Gastrocnemius medialis (tissue), 4 donors: Measurements from ENCODE around the gene SKA2. TPM values are rescaled to one million over a fixed set of nuclear protein-coding genes. Genes with fewer than 3 reads are reported as not detected.
"Not testable (repeated sequence)": the region's sequence is repeated elsewhere in the genome, so short reads cannot be mapped to it uniquely, and the experiment has no call there.

Experiments used
- ATAC-seq, 2 donors: fragments of 150-250 bp; one replicate each; pipeline ENCODE4 v1.9.1; 2016
- DNase-seq, 2 donors: peaks; one replicate each; pipeline ENCODE4 v3.0.0-alpha.2; 2019
- H3K27ac ChIP-seq, 4 donors: fragments of 200-600 bp; sonication (generic); 1 replicate in 1 of 4; 2 replicates in 3 of 4; pipeline ENCODE4 v1.5.1; 2016 to 2018; ENCODE audit warnings: mild to moderate bottlenecking in 2 of 4, moderate library complexity in 1 of 4
- H3K27me3 ChIP-seq, 3 donors: fragments of 200-600 bp; sonication (generic) in 2 of 3; 1 replicate in 1 of 3; 2 replicates in 2 of 3; pipeline versions ENCODE4 v1.5.1 to v1.6.0; 2016 to 2019; ENCODE audit warnings: mild to moderate bottlenecking in 1 of 3, moderate library complexity in 1 of 3
- H3K36me3 ChIP-seq, 2 donors: fragments of 200-600 bp; sonication (generic) in 1 of 2; one replicate each; pipeline ENCODE4 v1.5.1; 2017 to 2018
- H3K4me1 ChIP-seq, 2 donors: fragments of 200-600 bp; sonication (generic) in 1 of 2; one replicate each; pipeline ENCODE4 v1.5.1; 2016 to 2017; ENCODE audit warnings: mild to moderate bottlenecking in 2 of 2
- H3K4me3 ChIP-seq, 4 donors: fragments of 200-600 bp; sonication (generic) in 3 of 4; 1 replicate in 1 of 4; 2 replicates in 3 of 4; pipeline ENCODE4 v1.5.1; 2016 to 2019; ENCODE audit warnings: mild to moderate bottlenecking in 2 of 4
- H3K9me3 ChIP-seq, 3 donors: fragments of 200-600 bp; sonication (generic) in 2 of 3; 1 replicate in 1 of 3; 2 replicates in 2 of 3; pipeline ENCODE4 v1.5.1; 2016 to 2019
- CTCF ChIP-seq, 5 experiments: fragments of 450-650 bp in 3 of 5; fragments of 200-600 bp in 2 of 5; sonication (generic) in 2 of 5; IDR thresholded peaks in 4 of 5; conservative IDR thresholded peaks in 1 of 5; 1 replicate in 4 of 5; 2 replicates in 1 of 5; pipeline ENCODE4 v1.5.1; 2016 to 2019; ENCODE audit warnings: antibody characterized with exemption in 5 of 5, mild to moderate bottlenecking in 3 of 5, moderate library complexity in 3 of 5
- POLR2A ChIP-seq, 2 donors: fragments of 450-650 bp; IDR thresholded peaks; one replicate each; pipeline ENCODE4 v1.6.1; 2017; ENCODE audit warnings: antibody characterized with exemption in 2 of 2, mild to moderate bottlenecking in 2 of 2, moderate library complexity in 2 of 2
- in situ Hi-C, 4 donors: fragments of 200-750 bp; cut with MboI; loops; one replicate each; pipeline versions ENCODE4 v1.15.0 to v1.8.0; 2017; ENCODE audit warnings: low sequenced_read_pairs in 4 of 4
- intact Hi-C: fragments of 100-400 bp; cut with DNase I; formaldehyde crosslinking; loops from one replicate; pipeline ENCODE4 v1.15.1; 2023; ENCODE audit warnings: low total_unique reads
- total RNA-seq, 4 donors: library from RNA; depleted of rRNA; stranded (reverse); fragments of >200 nt; gene quantifications; one replicate each; pipeline versions ENCODE4 v1.1.0 to v1.2.3, GENCODE V29; 2016

SKA2 gene
- total RNA-seq, 4 donors from 2014 or later = 4.1 to 17.8 (median 8.7) TPM

GRCh38 chr17:59093702-59094231 lies 61.2 kb downstream of the SKA2 start:
- no peaks in the 10 kb centered on the region for H3K9me3 ChIP-seq
- intact Hi-C loops = no loop called here
- TF ChIP-seq POLR2A (IDR thresholded peaks at IDR 0.05) (no peak), CTCF (IDR thresholded peaks at IDR 0.05 in 4 of 5, conservative IDR thresholded peaks at IDR 0.05 in 1 of 5) (no peak)
- ATAC-seq = no peak
- peak in 1 of 2 donors; percentile 20 for DNase-seq
- no peaks in the 10 kb centered on the region for H3K27me3 ChIP-seq
- H3K27ac ChIP-seq = peak overlapping the region in 1 of 4 donors; percentile 19
- peaks cover 0 to 11% of the 10 kb centered on the region in 2 donors for H3K36me3 ChIP-seq
- H3K4me3 ChIP-seq = no peak overlapping the region
- H3K4me1 ChIP-seq = peaks cover 0 to 12% of the 10 kb centered on the region in 2 donors
- in situ Hi-C loops = no loop called here

DNA sequence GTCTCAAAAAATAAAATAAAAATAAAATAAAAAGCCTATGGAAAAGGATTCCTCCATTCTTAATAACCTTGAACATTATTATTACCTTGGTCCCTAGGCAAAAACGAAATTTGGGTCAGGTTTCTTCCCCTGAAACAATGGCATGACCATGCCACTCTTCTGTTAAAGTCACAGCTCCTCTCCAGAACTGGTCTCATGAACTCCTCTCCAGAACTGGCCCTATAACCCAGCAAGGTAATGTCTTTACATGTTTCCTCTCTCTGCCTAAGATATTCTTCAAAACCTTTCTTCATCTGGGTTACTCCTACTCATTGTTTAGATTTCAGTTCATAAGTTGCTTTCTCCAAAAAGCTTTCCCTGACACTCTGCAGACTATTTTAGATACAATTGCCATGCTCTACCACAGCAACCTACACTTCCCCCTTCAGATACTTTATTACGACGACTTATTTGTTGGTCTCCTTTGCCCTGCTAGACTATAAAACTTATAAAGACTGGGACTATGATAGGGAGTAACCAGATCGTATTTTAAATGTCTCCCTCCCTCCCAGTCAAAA lies 61.8 kb downstream of the SKA2 start:
- no peaks in the 10 kb centered on the region for H3K27me3 ChIP-seq
- H3K4me3 ChIP-seq = no peak overlapping the region
- in situ Hi-C loops (no loop called here), intact Hi-C loops (no loop called here)
- DNase-seq (no peak), ATAC-seq (no peak)
- TF ChIP-seq POLR2A (IDR thresholded peaks at IDR 0.05) = no peak
- no peak for TF ChIP-seq CTCF (IDR thresholded peaks at IDR 0.05 in 4 of 5, conservative IDR thresholded peaks at IDR 0.05 in 1 of 5)
- no peaks in the 10 kb centered on the region for H3K9me3 ChIP-seq
- peaks cover 0 to 12% of the 10 kb centered on the region in 2 donors for H3K4me1 ChIP-seq
- peaks cover 0 to 13% of the 10 kb centered on the region in 2 donors for H3K36me3 ChIP-seq
- peak overlapping the region in 1 of 4 donors; percentile 19 for H3K27ac ChIP-seq

GRCh38 chr17:59090593-59090992 lies 64.4 kb downstream of the SKA2 start:
- peaks cover 0 to 18% of the 10 kb centered on the region in 2 donors for H3K36me3 ChIP-seq
- ATAC-seq = not testable (repeated sequence)

DNA sequence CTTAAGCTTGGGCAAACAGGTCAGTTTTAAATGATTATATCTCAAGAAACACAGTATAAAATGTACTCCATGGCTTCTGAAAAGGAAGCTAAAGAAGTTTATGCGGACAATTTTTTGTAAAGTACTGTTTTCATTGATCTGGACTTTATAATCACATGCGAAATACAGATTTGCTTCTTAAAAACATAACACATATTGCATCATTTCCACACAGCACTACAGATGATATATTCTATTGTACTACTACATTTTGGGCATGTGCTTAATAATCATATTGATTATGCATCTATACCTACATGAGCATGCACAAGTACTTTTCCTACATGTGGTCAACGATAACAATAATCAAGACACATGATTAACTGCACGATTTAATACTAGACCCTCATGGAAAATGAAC lies 70.8 kb downstream of the SKA2 start:
- in situ Hi-C loops (no loop called here), intact Hi-C loops (no loop called here)
- TF ChIP-seq POLR2A (IDR thresholded peaks at IDR 0.05) (no peak), CTCF (IDR thresholded peaks at IDR 0.05 in 4 of 5, conservative IDR thresholded peaks at IDR 0.05 in 1 of 5) (no peak)
- H3K9me3 ChIP-seq = no peaks in the 10 kb centered on the region
- DNase-seq (no peak), ATAC-seq (no peak)
- peaks cover 0 to 19% of the 10 kb centered on the region in 2 donors for H3K36me3 ChIP-seq
- no peak overlapping the region for H3K4me3 ChIP-seq
- no peaks in the 10 kb centered on the region for H3K27me3 ChIP-seq
- peaks cover 0 to 4% of the 10 kb centered on the region in 2 donors for H3K4me1 ChIP-seq
- no peak overlapping the region for H3K27ac ChIP-seq

More at GRCh38 chr17:59090593-59090992, 64.4 kb downstream of the SKA2 start:
- H3K27ac ChIP-seq, in situ Hi-C loops, H3K4me3 ChIP-seq, intact Hi-C loops, H3K27me3 ChIP-seq, H3K9me3 ChIP-seq, DNase-seq: not testable (repeated sequence)
- peaks cover 0 to 12% of the 10 kb centered on the region in 2 donors for H3K4me1 ChIP-seq

- peaks cover 0 to 51% of the 10 kb centered on the region in 2 donors for H3K36me3 ChIP-seq
- no peak for TF ChIP-seq CTCF (IDR thresholded peaks at IDR 0.05 in 4 of 5, conservative IDR thresholded peaks at IDR 0.05 in 1 of 5)
- no peak for TF ChIP-seq POLR2A (IDR thresholded peaks at IDR 0.05)
- intact Hi-C loops (no loop called here), in situ Hi-C loops (no loop called here)
- no peaks in the 10 kb centered on the region for H3K27me3 ChIP-seq
- H3K9me3 ChIP-seq = no peaks in the 10 kb centered on the region
- no peaks in the 10 kb centered on the region for H3K4me1 ChIP-seq
- ATAC-seq = no peak
- no peak for DNase-seq
- H3K4me3 ChIP-seq = no peak overlapping the region
- H3K27ac ChIP-seq = no peak overlapping the region
Observed at GRCh38 chr17:59074494-59074893, 80.5 kb downstream of the SKA2 start.
